Measurements from ENCODE around the gene TRPV6. TPM values are rescaled to one million over a fixed set of nuclear protein-coding genes. Genes with fewer than 3 reads are reported as not detected.
A peak's percentile ranks its signal among the peaks of the same experiment; 100 is the strongest.

The TRPV6 gene
- total and polyA plus RNA-seq, 2 experiments from 2014 or later = 1.9 TPM; not detected in 1

DNA sequence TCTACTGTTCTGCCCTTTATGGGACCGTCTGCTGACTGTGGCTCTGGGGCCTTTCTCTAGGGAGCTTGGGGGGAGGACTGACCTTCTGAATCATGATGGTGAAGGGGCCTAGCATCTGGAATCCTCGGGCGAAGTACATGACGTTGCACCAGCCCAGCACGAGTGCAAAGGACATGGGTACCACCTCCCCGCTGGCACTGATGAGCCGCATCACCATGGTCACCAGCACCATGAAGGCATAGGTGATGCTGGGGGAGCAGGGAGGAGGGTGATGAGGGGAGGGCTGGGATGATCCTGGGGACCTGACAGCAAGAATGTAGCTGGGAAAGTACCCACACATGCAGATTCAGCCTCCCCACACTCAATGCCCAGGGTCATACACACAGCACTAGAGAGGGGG is 11.1 kb downstream of the TRPV6 start:
- TF ChIP-seq, protein P1, sequence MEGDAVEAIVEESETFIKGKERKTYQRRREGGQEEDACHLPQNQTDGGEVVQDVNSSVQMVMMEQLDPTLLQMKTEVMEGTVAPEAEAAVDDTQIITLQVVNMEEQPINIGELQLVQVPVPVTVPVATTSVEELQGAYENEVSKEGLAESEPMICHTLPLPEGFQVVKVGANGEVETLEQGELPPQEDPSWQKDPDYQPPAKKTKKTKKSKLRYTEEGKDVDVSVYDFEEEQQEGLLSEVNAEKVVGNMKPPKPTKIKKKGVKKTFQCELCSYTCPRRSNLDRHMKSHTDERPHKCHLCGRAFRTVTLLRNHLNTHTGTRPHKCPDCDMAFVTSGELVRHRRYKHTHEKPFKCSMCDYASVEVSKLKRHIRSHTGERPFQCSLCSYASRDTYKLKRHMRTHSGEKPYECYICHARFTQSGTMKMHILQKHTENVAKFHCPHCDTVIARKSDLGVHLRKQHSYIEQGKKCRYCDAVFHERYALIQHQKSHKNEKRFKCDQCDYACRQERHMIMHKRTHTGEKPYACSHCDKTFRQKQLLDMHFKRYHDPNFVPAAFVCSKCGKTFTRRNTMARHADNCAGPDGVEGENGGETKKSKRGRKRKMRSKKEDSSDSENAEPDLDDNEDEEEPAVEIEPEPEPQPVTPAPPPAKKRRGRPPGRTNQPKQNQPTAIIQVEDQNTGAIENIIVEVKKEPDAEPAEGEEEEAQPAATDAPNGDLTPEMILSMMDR (IDR thresholded peaks at IDR 0.05; ENCODE audit: low read depth, low read length) = no peak
- no peak overlapping the region for H3K4me3 ChIP-seq

DNA sequence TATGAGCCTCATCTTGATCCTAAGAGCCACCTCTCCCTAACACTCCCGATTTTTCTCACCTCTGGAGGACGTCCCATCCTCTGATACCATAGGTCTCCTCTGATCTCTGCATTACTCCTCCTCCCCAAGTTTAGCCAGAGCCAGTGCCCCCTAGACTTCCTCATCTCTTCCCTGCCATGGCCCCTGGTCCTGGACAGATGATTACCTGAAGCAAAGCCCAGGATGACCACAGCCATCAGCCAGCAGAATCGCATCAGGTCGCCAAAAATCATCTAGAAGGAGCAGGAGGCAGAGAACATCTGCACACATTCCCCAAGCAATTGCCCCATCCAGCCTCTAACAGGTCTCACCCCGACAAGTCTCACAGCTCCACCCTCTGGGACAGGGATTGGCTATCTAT is 11.7 kb downstream of the TRPV6 start:
- H3K27me3 ChIP-seq = no peaks in the 10 kb centered on the region
- no peak for DNase-seq (ENCODE audit: low read depth in 1 of 2, low spot score in 1 of 2)
- no peaks in the 10 kb centered on the region for H3K9me3 ChIP-seq (ENCODE audit: low read depth)
- no peak overlapping the region for H3K27ac ChIP-seq
- TF ChIP-seq, protein P1 (IDR thresholded peaks at IDR 0.05; ENCODE audit: low read depth, low read length) = no peak
- no peak overlapping the region for H3K4me3 ChIP-seq
- no peaks in the 10 kb centered on the region for H3K4me1 ChIP-seq (ENCODE audit: low read depth)
- H3K36me3 ChIP-seq = no peaks in the 10 kb centered on the region

More for the DNA sequence above, 11.1 kb downstream of the TRPV6 start:
- no peaks in the 10 kb centered on the region for H3K27me3 ChIP-seq
- H3K36me3 ChIP-seq = no peaks in the 10 kb centered on the region
- no peak for DNase-seq (ENCODE audit: low read depth in 1 of 2, low spot score in 1 of 2)
- H3K27ac ChIP-seq = no peak overlapping the region
- no peaks in the 10 kb centered on the region for H3K9me3 ChIP-seq (ENCODE audit: low read depth)
- no peaks in the 10 kb centered on the region for H3K4me1 ChIP-seq (ENCODE audit: low read depth)

DNA sequence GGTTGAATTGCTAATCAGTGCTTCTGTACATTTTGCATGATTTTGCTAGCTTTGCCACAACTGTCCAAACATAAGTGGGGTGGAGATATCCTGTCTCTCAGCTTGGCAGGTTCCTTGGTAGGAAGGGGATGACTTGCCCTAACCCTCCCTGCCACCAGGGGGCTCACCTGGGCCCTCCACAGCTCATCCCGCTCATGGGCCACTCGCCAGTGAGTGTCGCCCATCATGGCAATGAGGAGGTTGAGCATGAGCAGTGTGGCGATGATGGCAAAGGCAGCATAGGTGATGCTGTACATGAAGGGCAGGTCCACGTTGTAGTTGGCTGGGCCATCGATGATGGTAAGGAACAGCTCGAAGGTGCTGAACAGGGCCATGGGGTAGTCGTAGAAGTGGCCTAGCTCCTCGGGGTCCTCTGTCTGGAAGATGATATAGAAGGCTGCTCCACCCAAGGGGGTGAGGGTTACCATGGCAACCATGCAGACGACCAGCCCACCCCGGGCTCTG is 12.2 kb downstream of the TRPV6 start:
- Histone ChIP-seq H3K36me3 (no peaks in the 10 kb centered on the region), H3K27me3 (no peaks in the 10 kb centered on the region), H3K9me3 (ENCODE audit: low read depth) (no peaks in the 10 kb centered on the region), H3K27ac (no peak overlapping the region), H3K4me3 (no peak overlapping the region), H3K4me1 (ENCODE audit: low read depth) (no peaks in the 10 kb centered on the region)
- DNase-seq (ENCODE audit: low read depth in 1 of 2, low spot score in 1 of 2) = peak in 1 of 2 donors; percentile 16
- TF ChIP-seq, protein P1 (IDR thresholded peaks at IDR 0.05; ENCODE audit: low read depth, low read length) = peak; percentile 49

DNA sequence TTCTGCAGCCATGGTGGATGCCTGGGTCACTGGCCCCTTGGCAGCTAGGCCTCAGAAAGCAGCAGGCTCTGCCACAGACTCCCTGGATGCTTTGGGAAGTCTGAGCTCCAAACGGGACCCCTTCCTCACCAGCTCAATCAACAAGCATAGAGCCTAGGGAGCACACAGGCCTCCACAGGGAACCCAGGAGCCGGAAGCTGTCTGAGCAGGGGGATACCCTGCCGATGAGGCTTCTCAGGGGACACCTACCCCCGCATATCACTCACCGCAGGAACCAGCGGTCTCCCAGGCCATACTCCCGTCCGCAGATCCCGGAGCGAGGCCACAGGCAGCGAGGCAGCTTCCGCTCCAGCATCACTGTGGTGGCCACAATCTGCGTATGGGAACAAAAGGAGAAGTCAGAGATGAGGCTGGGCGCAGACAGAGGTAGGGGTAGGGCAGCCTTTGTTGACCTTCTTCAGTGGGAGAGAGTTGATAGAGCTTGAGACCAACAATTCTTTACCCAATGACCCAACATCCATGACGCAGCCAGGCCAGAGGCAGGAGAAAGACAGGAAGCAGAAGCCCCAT is 13.4 kb downstream of the TRPV6 start:
- H3K4me3 ChIP-seq = no peak overlapping the region
- DNase-seq (ENCODE audit: low read depth in 1 of 2, low spot score in 1 of 2) = no peak
- H3K9me3 ChIP-seq (ENCODE audit: low read depth) = no peaks in the 10 kb centered on the region
- no peaks in the 10 kb centered on the region for H3K27me3 ChIP-seq
- no peaks in the 10 kb centered on the region for H3K4me1 ChIP-seq (ENCODE audit: low read depth)
- no peaks in the 10 kb centered on the region for H3K36me3 ChIP-seq
- TF ChIP-seq, protein P1 (IDR thresholded peaks at IDR 0.05; ENCODE audit: low read depth, low read length) = no peak
- no peak overlapping the region for H3K27ac ChIP-seq

DNA sequence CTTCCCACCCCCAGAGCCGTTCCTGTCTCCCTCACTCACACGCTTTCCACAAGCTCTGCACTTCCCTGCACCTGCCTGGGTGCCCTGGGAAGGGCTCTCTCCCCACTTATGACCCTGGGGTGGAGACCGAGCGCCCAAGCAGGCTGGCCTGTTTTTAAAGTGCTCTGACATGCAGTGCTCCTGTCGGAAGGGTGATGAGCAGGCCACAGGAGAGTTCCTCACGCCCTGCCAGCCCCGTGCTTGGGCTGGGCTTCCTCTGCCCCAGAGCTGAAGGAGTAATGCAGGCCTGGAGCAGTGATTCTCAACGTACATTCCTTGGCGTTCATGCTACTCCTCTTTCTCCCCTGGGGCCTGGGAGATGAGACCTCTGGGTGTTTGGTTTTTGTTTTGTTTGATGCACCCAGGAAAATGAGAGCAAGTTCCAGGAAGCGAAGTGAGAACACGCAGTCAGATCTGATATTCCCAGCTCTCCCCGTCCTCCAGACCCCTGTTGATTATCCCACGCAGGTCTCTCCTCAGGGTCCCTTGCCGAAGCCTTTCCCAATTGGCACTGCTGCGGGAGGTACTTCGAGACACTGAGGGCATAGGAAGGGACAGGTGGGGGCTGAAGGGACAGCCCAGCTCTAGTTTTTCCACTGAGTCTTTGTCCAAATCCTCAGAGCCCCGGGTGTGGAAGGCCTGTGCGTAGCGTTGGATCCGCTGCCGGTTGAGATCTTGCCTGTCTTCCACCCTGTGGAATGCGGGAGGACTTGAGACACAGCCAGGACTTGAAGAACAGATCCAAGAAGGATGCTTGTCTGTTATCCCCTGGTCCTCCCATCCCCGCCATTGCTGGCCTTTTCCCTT is 14.1 kb downstream of the TRPV6 start:
- no peak for DNase-seq (ENCODE audit: low read depth in 1 of 2, low spot score in 1 of 2)
- no peaks in the 10 kb centered on the region for H3K27me3 ChIP-seq

More for the DNA sequence above, 14.1 kb downstream of the TRPV6 start:
- Histone ChIP-seq H3K27ac (no peak overlapping the region), H3K36me3 (no peaks in the 10 kb centered on the region), H3K4me3 (no peak overlapping the region), H3K4me1 (ENCODE audit: low read depth) (no peaks in the 10 kb centered on the region), H3K9me3 (ENCODE audit: low read depth) (no peaks in the 10 kb centered on the region)
- TF ChIP-seq, protein P1 (IDR thresholded peaks at IDR 0.05; ENCODE audit: low read depth, low read length) = no peak

Measured in cardiac muscle cell (in vitro differentiated cells and primary cell).